A204.1 (cell line): ENCODE results near the gene CELF5.
"Not testable (repeated sequence)": the region's sequence is repeated elsewhere in the genome, so short reads cannot be mapped to it uniquely, and the experiment has no call there.

Experiments used
- FAIRE-seq: peaks from 2 replicates; lab custom pipeline; 2012; peaks lifted over from hg19 to GRCh38; lab: Jason Lieb, UNC

CELF5 gene

GRCh38 chr19:3274245-3274941, 49.9 kb downstream of the CELF5 start:
- FAIRE-seq: no peak

GRCh38 chr19:3274942-3275582, 50.6 kb downstream of the CELF5 start:
- no peak for FAIRE-seq

GRCh38 chr19:3275583-3276340, 51.3 kb downstream of the CELF5 start:
- FAIRE-seq: no peak

GRCh38 chr19:3276341-3276799, 51.9 kb downstream of the CELF5 start:
- FAIRE-seq: no peak

GRCh38 chr19:3277649-3278048, 53.2 kb downstream of the CELF5 start:
- FAIRE-seq: no peak

GRCh38 chr19:3278294-3278693, 53.8 kb downstream of the CELF5 start:
- FAIRE-seq: no peak

GRCh38 chr19:3278749-3279148, 54.3 kb downstream of the CELF5 start:
- FAIRE-seq: no peak

- no peak for FAIRE-seq
These were observed 54.8 kb downstream of the CELF5 start for GRCh38 chr19:3279306-3279705.

GRCh38 chr19:3281026-3281425, 56.6 kb downstream of the CELF5 start:
- no peak for FAIRE-seq

GRCh38 chr19:3282155-3282554, 57.7 kb downstream of the CELF5 start:
- no peak for FAIRE-seq

- FAIRE-seq: no peak
These were observed 58.1 kb downstream of the CELF5 start for GRCh38 chr19:3282564-3282963.

GRCh38 chr19:3283246-3283751, 58.8 kb downstream of the CELF5 start:
- FAIRE-seq: no peak

GRCh38 chr19:3283886-3284657, 59.6 kb downstream of the CELF5 start:
- no peak for FAIRE-seq

GRCh38 chr19:3284759-3285646, 60.5 kb downstream of the CELF5 start:
- FAIRE-seq: no peak

- no peak for FAIRE-seq
These were observed 61.3 kb downstream of the CELF5 start for GRCh38 chr19:3285647-3286176.

- no peak for FAIRE-seq
These were observed 63.4 kb downstream of the CELF5 start for GRCh38 chr19:3287814-3288213.

GRCh38 chr19:3288437-3288836, 64.0 kb downstream of the CELF5 start:
- not testable (repeated sequence) for FAIRE-seq

GRCh38 chr19:3289971-3290569, 65.6 kb downstream of the CELF5 start:
- no peak for FAIRE-seq

- FAIRE-seq: not testable (repeated sequence)
These were observed 66.4 kb downstream of the CELF5 start for GRCh38 chr19:3290858-3291257.

GRCh38 chr19:3291644-3292043, 67.2 kb downstream of the CELF5 start:
- no peak for FAIRE-seq
